NCI-H748 treated with DMSO at 0.1 percent for 48 hours (cell line): ENCODE measurements around the gene RAD51B.

ENCODE experiments used
- DNase-seq: peaks from one replicate; lab custom pipeline; 2025; lab: John Stamatoyannopoulos, UW

Gene RAD51B

GRCh38 chr14:68441542-68441941 lies 622.0 kb downstream of the RAD51B start:
- no peak for DNase-seq

- no peak for DNase-seq
Measured at GRCh38 chr14:68442828-68443629, 623.5 kb downstream of the RAD51B start.

- no peak for DNase-seq
Measured at GRCh38 chr14:68444449-68445168, 625.0 kb downstream of the RAD51B start.

- DNase-seq, result no peak
Measured at GRCh38 chr14:68446243-68447040, 626.9 kb downstream of the RAD51B start.

GRCh38 chr14:68447581-68448251 lies 628.1 kb downstream of the RAD51B start:
- no peak for DNase-seq

GRCh38 chr14:68448252-68448902 lies 628.8 kb downstream of the RAD51B start:
- no peak for DNase-seq

GRCh38 chr14:68449561-68450181 lies 630.1 kb downstream of the RAD51B start:
- no peak for DNase-seq

- no peak for DNase-seq
Measured at GRCh38 chr14:68450391-68451120, 631.0 kb downstream of the RAD51B start.

- no peak for DNase-seq
Measured at GRCh38 chr14:68451696-68452373, 632.3 kb downstream of the RAD51B start.

- no peak for DNase-seq
Measured at GRCh38 chr14:68458253-68458652, 638.7 kb downstream of the RAD51B start.

- DNase-seq, result no peak
Measured at GRCh38 chr14:68458840-68459469, 639.4 kb downstream of the RAD51B start.

- DNase-seq, result no peak
Measured at GRCh38 chr14:68459480-68460136, 640.0 kb downstream of the RAD51B start.

GRCh38 chr14:68460541-68460940 lies 641.0 kb downstream of the RAD51B start:
- no peak for DNase-seq

- no peak for DNase-seq
Measured at GRCh38 chr14:68461086-68461485, 641.5 kb downstream of the RAD51B start.

GRCh38 chr14:68462683-68463082 lies 643.1 kb downstream of the RAD51B start:
- no peak for DNase-seq

GRCh38 chr14:68463299-68463698 lies 643.7 kb downstream of the RAD51B start:
- no peak for DNase-seq

GRCh38 chr14:68463705-68464374 lies 644.3 kb downstream of the RAD51B start:
- no peak for DNase-seq

- no peak for DNase-seq
Measured at GRCh38 chr14:68464711-68465110, 645.1 kb downstream of the RAD51B start.
